ENCODE measurements around the gene PPM1H. TPM values are rescaled to one million over a fixed set of nuclear protein-coding genes. Genes with fewer than 3 reads are reported as not detected.

The PPM1H gene
- total RNA-seq, 1 experiment from 2014 or later, result 37.1 TPM

GRCh38 chr12:62888454-62889110, 46.4 kb downstream of the PPM1H start (continued):
- TF ChIP-seq ARID4B (CRISPR knock-in tag; IDR thresholded peaks at IDR 0.05; ENCODE audit: borderline replicate concordance) (no peak), ZBTB43 (CRISPR knock-in tag; IDR thresholded peaks at IDR 0.05) (no peak), TEAD4 (CRISPR knock-in tag; IDR thresholded peaks at IDR 0.05) (no peak), SMAD4 (CRISPR knock-in tag; IDR thresholded peaks at IDR 0.05) (no peak), ESRRA (CRISPR knock-in tag; IDR thresholded peaks at IDR 0.05; ENCODE audit: borderline replicate concordance) (no peak), NR2C2 (CRISPR knock-in tag; IDR thresholded peaks at IDR 0.05) (no peak), MXD4 (CRISPR knock-in tag; IDR thresholded peaks at IDR 0.05; ENCODE audit: borderline replicate concordance) (no peak), GABPB1 (CRISPR knock-in tag; IDR thresholded peaks at IDR 0.05) (no peak), ZNF416 (CRISPR knock-in tag; IDR thresholded peaks at IDR 0.05) (no peak), GTF2I (CRISPR knock-in tag; conservative IDR thresholded peaks at IDR 0.05) (no peak), PREB (CRISPR knock-in tag; IDR thresholded peaks at IDR 0.05; ENCODE audit: borderline replicate concordance) (no peak)

- ChIA-PET CTCF (no interaction called here), POLR2A (no interaction called here)
- no peak for ATAC-seq
- TF ChIP-seq E2F4 (CRISPR knock-in tag; IDR thresholded peaks at IDR 0.05; ENCODE audit: borderline replicate concordance, low read depth), result no peak
- TF ChIP-seq NR3C1 (CRISPR knock-in tag; conservative IDR thresholded peaks at IDR 0.05; ENCODE audit: low read depth), result no peak
- no peak for TF ChIP-seq KAT7 (CRISPR knock-in tag; IDR thresholded peaks at IDR 0.05; ENCODE audit: borderline replicate concordance)
- TF ChIP-seq PRRX2 (CRISPR knock-in tag; IDR thresholded peaks at IDR 0.05), result no peak
- no peak for TF ChIP-seq IRF2 (CRISPR knock-in tag; IDR thresholded peaks at IDR 0.05; ENCODE audit: borderline replicate concordance, low read depth)
- TF ChIP-seq CTCF (IDR thresholded peaks at IDR 0.05), result no peak
- TF ChIP-seq USF2 (CRISPR knock-in tag; IDR thresholded peaks at IDR 0.05), result no peak
- TF ChIP-seq MYBL2 (CRISPR knock-in tag; IDR thresholded peaks at IDR 0.05), result no peak
- H3K4me3 Mint-ChIP-seq, result no peak overlapping the region
- no peaks in the 10 kb centered on the region for H3K27me3 Mint-ChIP-seq (ENCODE audit: low read depth)
- peaks cover 8% of the 10 kb centered on the region for H3K4me1 Mint-ChIP-seq
- H3K9me3 Mint-ChIP-seq, result peaks cover 16% of the 10 kb centered on the region
- H3K36me3 Mint-ChIP-seq, result peaks cover 9% of the 10 kb centered on the region
- peak overlapping the region; percentile 1; the same call in 1 of the 2 replicates for H3K27ac Mint-ChIP-seq
- DNase-seq (ENCODE audit: low spot score), result no peak
Observed at GRCh38 chr12:62886796-62887195, 48.2 kb downstream of the PPM1H start.

All from WTC11 (cell line).